GM19099 (cell line): Measurements from ENCODE around the gene HMCN2.

Source experiments
- POLR2A ChIP-seq: IDR thresholded peaks from 3 replicates; pipeline ENCODE4 v1.6.1; 2011; ENCODE audit warnings: low read depth; ENCODE audit not compliant: insufficient read length; ENCODE audit errors: extremely low read depth

HMCN2 gene

DNA sequence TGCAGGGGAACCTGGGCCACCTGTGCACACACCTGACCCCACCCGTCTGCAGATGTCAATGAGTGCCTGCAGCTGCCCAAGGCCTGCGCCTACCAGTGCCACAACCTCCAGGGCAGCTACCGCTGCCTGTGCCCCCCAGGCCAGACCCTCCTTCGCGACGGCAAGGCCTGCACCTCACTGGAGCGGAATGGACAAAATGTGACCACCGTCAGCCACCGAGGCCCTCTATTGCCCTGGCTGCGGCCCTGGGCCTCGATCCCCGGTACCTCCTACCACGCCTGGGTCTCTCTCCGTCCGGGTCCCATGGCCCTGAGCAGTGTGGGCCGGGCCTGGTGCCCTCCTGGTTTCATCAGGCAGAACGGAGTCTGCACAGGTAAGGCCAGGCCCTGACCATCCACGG is 164.7 kb downstream of the HMCN2 start:
- TF ChIP-seq POLR2A: no peak

DNA sequence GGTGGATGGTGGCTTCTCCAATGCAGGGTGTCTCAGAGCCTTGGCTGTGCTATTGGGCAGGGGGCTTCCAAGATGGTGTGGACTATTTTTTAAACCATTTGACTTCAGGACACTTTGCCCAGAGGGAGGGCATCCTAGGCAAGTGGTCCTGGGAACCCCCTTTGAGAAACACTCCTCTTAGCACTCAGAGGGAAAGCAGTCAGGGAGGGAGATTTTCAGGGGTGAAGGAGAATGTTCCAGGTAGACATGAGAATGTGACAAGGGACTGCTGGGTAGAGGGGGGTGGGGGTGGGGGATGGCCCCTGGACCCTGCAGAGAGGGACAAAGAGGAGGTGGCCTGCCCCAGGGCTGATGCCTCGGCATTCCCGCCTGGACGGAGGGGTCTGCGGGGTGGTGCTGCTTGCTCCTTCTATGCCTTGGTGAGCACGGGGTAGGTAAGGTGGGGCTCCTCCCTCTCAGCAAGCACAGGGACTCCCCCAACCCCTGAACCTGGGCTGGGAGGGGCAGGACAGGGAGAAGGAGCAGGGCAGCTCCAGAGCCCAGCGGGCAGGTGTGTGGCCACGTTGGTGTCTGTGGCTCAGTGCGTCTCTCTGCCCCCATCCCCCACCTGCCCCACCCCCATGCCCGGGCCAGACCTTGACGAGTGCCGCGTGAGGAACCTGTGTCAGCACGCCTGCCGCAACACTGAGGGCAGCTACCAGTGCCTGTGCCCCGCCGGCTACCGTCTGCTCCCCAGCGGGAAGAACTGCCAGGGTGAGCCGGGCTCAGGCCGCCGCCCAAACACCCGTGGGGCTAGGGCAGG is 165.4 kb downstream of the HMCN2 start:
- TF ChIP-seq POLR2A: no peak

DNA sequence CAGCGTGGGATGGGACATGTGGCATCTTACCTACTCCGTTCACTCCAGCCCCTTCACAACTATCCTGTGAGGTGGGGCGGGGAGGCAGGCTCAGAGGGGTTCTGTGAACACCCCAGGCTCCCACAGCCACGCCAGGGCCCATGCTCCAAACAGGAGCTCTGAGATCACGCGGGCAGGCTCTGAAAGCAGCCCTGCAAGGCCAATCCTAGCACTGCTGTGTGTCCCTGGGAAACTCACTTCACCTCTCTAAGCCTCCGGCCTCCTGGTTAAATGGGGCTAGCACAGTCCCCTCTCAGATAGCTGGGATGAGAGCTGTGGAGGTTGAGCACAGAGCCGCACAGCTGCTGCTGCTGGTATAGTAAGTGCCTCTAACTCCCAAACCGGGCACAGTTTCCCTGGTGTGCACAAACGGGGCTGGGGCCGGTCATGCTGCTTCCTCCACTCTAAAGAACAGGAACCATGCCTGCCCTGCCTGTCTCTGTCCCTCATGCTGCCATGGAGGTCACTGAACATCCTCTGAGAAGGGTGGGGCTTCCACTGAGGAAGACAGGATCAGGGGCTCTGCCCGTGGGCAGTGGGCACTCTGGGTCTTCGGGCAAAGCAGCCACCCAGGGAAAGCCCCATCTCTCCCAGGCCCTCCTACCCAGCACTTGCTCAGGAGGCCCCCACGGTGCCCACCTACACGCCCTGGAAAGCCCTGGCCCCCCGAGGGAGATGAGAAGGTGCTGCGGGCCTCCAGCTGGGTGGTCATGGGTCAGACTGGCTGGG is 166.2 kb downstream of the HMCN2 start:
- no peak for TF ChIP-seq POLR2A

DNA sequence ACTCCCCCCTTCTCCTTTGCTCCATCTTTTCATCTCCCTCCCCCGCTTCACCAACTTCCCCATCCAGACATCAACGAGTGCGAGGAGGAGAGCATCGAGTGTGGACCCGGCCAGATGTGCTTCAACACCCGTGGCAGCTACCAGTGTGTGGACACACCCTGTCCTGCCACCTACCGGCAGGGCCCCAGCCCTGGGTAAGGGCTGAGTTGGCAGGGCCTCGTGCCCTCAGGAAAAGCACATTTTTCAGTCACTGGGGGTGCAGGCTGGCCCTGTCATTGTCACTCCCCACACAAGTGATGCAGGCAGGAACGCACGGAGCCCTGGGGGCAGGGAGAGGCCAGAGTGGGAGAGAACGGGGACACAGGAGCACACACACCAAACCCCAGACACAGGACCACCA is 166.8 kb downstream of the HMCN2 start:
- no peak for TF ChIP-seq POLR2A

DNA sequence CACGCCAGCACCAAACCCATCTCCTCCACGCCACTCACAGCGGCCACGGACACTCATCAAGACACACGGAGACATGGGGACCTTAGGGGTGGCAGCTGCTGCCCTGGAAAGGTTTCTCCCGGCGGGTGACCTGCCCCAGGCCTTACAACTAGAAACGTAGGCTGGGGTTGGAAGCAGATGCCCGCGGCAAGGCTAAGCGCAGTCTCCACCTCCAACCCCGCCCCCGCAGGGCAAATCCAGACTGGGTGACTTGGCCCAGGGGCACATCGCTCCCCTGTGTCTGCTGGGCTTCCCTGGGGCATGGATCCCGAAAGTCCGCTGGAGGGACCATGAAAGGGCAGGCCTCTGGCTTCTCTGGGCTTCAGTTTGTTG is 167.2 kb downstream of the HMCN2 start:
- no peak for TF ChIP-seq POLR2A

DNA sequence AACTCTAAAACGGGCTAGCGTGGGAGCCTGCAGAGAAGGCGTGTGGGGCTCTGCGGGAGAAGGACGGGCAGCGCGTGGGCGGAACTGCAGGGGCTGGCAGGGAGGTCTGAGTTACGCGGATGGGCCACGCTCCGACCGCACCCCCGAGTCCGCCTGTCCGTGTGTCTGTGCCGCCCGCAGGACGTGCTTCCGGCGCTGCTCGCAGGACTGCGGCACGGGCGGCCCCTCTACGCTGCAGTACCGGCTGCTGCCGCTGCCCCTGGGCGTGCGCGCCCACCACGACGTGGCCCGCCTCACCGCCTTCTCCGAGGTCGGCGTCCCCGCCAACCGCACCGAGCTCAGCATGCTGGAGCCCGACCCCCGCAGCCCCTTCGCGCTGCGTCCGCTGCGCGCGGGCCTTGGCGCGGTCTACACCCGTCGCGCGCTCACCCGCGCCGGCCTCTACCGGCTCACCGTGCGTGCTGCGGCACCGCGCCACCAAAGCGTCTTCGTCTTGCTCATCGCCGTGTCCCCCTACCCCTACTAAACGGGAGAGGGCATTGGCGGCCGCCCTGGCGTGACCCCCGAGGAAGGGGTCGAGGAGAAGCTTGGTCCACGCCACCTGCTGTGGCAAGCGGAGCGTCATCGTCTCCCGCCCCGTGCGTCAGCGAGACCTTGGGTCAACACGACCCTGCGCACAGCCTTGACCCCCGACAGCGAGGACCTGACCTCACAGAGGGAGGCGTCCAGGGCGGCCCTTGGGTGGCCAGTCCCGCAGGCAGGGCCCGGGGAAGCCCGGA is 167.8 kb downstream of the HMCN2 start:
- TF ChIP-seq POLR2A: no peak

DNA sequence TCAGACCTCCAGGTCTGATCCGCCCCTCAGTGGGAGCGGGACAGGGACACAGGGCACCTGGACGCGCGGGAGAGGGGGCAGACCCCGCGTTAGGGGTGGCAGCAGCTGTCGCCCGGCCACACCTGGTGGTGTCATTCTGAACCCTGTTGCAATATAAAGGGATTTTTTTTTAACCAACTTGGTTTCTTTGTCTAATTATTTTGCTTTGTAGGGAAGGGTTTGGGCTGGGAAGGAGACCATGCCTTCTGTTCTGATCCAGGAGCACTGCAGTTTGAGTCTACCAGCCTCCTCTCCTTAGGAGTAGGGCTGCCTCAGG is 168.3 kb downstream of the HMCN2 start:
- TF ChIP-seq POLR2A: no peak

DNA sequence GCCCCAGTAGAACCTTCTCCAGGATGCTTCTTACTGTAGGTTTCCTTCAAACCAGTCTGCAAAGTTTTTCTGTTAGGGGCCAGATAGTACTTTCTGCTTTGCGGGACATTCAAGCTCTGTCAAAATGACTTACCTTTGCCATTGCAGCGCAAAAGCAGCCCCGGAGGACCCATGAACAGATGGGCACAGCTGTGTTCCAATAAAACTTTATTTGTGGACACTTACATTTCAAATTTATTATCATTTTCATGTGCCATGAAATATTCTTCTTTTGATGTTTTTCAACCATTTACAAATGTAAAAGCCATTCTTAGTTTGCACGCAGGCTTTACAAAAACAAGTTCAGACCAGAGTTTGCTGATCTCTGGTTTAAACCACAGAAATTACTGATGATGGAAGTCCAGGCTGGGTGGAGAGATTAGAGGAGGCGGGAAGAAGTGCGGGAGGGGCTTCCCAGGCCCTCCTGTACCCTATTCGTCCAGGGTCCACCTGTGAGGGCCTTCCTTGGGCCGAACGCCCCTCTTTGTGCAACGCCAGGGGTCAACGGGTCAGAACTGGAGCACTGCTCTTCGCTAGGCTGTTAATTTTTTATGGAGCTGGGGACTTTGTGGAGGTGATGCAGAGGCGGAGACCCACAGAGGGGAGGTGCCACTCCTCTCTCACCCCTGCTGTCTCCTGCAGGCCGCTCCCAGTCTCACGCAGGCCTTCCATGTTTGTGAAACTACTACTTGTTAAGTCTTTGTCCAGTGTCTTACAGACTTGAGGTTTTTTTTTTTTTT is 171.6 kb downstream of the HMCN2 start:
- TF ChIP-seq POLR2A: no peak

DNA sequence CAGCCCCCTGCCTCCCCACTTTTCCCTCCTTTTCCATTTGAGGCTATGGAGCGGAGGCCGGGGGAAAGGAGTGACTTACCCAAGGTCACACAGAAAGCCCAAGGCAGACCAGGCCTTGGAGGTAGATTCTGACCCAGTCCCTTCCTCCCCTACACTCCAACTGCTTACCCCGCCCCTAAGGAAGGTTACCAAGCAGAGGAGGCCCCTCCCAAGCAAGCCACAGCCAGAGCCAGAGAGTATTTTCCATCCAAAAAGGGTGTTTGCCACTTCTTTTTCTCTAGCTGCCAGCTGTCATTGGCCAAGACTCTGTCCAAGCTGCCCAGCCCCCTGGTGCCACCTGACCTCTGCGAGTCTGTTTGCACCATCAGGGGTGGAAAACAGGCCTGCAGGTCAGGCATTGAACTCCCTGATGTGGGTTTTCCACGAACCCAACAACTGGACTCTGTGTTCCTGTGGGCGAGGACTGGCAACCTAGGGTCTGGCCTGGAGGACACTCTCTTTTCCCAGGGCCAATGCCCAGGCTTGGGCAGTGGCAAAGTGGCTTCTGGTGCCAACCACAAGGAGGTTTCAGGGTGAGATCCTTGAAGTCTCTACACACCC is 172.9 kb downstream of the HMCN2 start:
- TF ChIP-seq POLR2A: no peak

DNA sequence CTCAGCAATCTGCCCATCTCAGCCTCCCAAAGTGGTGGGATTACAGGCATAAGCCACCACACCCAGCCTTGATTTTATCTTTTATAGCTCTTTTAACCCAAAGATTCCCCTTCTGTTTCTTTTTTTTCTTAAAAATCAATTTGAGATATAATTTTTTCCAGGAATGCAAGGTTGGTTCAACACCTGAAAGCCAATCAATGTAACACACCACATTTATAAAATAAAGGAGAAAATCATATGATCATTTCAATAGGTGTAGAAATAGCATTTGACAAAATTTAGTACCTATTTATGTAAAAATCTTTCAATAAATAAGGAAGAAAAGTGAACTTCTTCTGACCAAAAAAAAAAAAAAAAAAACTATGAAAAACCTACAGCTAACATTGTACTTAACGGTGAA is 175.5 kb downstream of the HMCN2 start:
- TF ChIP-seq POLR2A: no peak

DNA sequence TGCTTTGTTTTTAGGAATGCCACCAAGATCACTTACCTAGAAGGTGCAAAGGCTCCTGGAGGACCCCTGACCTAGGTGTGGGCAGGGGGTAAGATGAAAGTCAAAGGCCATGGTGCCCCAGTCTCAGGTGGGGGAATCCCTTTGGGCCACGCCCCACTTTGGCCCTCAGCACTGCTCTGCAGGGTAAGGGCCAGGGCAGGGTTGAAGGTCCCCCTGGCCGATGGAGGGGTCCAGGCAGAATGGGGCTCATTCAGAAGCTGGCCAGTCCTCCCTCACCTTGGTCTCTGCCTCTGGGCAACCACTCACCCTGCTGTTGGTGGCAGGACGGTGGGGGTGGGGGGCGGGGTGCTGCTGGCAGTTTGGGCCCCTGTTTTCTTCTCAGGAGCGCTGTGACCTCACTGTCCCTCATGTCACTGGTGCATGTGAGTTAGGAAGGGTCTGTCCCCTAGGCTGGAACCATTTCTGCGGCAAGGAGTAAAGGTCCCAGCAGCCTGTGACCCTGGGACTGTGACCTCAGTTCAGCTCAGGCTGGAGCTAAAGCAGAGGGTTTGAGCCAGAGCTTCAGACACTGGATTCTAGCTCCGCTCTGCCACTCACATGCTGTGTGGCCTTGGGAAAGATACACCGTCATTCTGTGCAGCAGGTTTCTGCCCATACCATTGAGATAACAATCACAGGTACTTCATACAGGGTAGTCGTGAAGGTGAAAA is 177.3 kb downstream of the HMCN2 start:
- no peak for TF ChIP-seq POLR2A

DNA sequence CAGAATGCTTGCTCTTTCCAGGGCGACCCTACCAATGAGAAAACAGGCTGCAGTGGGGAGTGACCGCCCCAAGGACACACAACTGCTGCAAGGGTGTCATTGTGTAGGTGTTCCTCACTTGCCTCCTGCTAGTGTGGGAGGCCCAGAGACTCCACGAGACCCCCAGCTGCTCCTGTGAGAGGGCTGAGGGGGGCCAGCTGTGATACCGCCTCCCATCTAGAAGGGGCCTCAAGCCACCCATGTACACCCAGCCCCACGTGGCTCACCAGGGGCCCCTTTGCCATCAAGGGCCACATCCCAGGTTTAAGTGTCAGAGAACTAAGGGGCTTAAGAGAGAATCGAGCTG is 177.9 kb downstream of the HMCN2 start:
- no peak for TF ChIP-seq POLR2A

DNA sequence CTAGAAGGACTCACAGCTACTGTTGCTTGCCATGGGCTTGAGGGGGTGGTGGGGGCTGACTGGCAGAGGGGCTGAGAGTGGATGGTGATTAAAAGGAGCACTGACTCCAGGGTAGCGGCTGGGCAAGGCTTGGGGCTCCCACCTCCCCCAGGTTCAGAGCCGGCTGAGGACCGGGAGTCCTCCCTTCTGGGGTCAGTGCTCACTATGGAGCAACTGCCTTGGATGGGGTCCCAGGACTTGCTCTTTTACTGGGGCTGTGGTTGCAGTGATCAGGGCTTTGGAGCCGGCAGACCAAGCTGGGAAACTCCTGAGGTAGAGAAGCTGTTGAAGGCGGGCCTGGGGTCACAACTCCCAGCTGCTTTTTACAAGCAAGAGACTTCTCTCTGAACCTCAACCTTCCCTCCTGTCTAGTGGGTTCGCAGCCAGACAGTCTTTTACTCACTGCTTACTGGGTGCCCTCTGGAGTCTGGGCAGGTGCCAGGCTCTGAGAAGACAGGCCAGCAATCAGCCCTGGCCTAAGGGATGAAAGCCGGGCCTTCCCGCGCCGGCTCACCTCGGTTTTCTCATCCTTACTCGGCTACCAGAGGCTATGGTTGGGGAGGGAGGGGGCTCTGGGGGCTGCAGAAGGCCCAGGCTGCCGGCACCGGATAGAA is 178.4 kb downstream of the HMCN2 start:
- TF ChIP-seq POLR2A: no peak
